Liver (tissue), 9 donors: ENCODE results near the gene CAMK1D. TPM values are rescaled to one million over a fixed set of nuclear protein-coding genes. Genes with fewer than 3 reads are reported as not detected.

Experiments used
- DNase-seq: peaks from one replicate; pipeline ENCODE4 v3.0.0-alpha.2; 2017; ENCODE audit warnings: low spot score
- H3K27ac ChIP-seq, 2 donors: one replicate each; pipeline ENCODE4 v1.7.0; 2013; ENCODE audit warnings: inconsistent platforms in 2 of 2, low read length in 2 of 2, control low read depth in 1 of 2, low read depth in 1 of 2, mild to moderate bottlenecking in 1 of 2
- H3K27me3 ChIP-seq, 4 donors: one replicate each; pipeline versions ENCODE4 v1.6.1 to v1.7.0; 2013; ENCODE audit warnings: low read length in 3 of 4, inconsistent platforms in 1 of 4, mild to moderate bottlenecking in 1 of 4, moderate library complexity in 1 of 4; ENCODE audit not compliant: control insufficient read depth in 4 of 4, insufficient read depth in 4 of 4
- H3K36me3 ChIP-seq, 4 donors: one replicate each; pipeline versions ENCODE4 v1.6.1 to v1.7.0; 2013; ENCODE audit warnings: low read length in 3 of 4, mild to moderate bottlenecking in 3 of 4, low read depth in 1 of 4, moderate library complexity in 1 of 4; ENCODE audit not compliant: control insufficient read depth in 4 of 4, insufficient read depth in 3 of 4
- H3K4me1 ChIP-seq, 4 donors: one replicate each; pipeline versions ENCODE4 v1.6.1 to v1.7.0; 2013; ENCODE audit warnings: low read length in 3 of 4, mild to moderate bottlenecking in 3 of 4, moderate library complexity in 1 of 4; ENCODE audit not compliant: control insufficient read depth in 4 of 4, insufficient read depth in 4 of 4
- H3K4me3 ChIP-seq, 3 donors: one replicate each; pipeline versions ENCODE4 v1.6.1 to v1.7.0; 2013; ENCODE audit warnings: low read length in 3 of 3, control low read depth in 1 of 3, low read depth in 1 of 3, mild to moderate bottlenecking in 1 of 3
- H3K9ac ChIP-seq, 2 donors: one replicate each; pipeline ENCODE4 v1.7.0; 2013; ENCODE audit warnings: low read length in 2 of 2, mild to moderate bottlenecking in 2 of 2, moderate library complexity in 2 of 2, control low read depth in 1 of 2, low read depth in 1 of 2
- H3K9me3 ChIP-seq, 4 donors: one replicate each; pipeline versions ENCODE4 v1.6.1 to v1.7.0; 2013; ENCODE audit warnings: low read length in 3 of 4; ENCODE audit not compliant: control insufficient read depth in 4 of 4
- ATF3 ChIP-seq: IDR thresholded peaks from 2 replicates; pipeline ENCODE4 v1.6.1; 2016; ENCODE audit warnings: antibody characterized with exemption
- EGR1 ChIP-seq, 2 donors: IDR thresholded peaks; 2 replicates each; pipeline ENCODE4 v1.6.1; 2016 to 2018; ENCODE audit warnings: antibody characterized with exemption in 2 of 2, low read depth in 2 of 2
- FOXA1 ChIP-seq: IDR thresholded peaks from 2 replicates; pipeline ENCODE4 v1.6.1; 2016; ENCODE audit warnings: antibody characterized with exemption
- FOXA2 ChIP-seq: IDR thresholded peaks from 2 replicates; pipeline ENCODE4 v1.6.1; 2016; ENCODE audit warnings: antibody characterized with exemption
- GABPA ChIP-seq, 2 donors: IDR thresholded peaks in 1 of 2; conservative IDR thresholded peaks in 1 of 2; 2 replicates each; pipeline ENCODE4 v1.6.1; 2016; ENCODE audit warnings: antibody characterized with exemption in 2 of 2, mild to moderate bottlenecking in 1 of 2, moderate library complexity in 1 of 2
- HNF4A ChIP-seq, 2 donors: conservative IDR thresholded peaks; 2 replicates each; pipeline ENCODE4 v1.6.1; 2016; ENCODE audit warnings: antibody characterized with exemption in 2 of 2, mild to moderate bottlenecking in 2 of 2
- HNF4G ChIP-seq: IDR thresholded peaks from 2 replicates; pipeline ENCODE4 v1.6.1; 2016; ENCODE audit warnings: antibody characterized with exemption
- JUND ChIP-seq, 2 donors: IDR thresholded peaks; 2 replicates each; pipeline ENCODE4 v1.6.1; 2016; ENCODE audit warnings: antibody characterized with exemption in 2 of 2
- MAX ChIP-seq: IDR thresholded peaks from 2 replicates; pipeline ENCODE4 v1.6.1; 2016; ENCODE audit warnings: antibody characterized with exemption
- NR2F2 ChIP-seq: IDR thresholded peaks from 2 replicates; pipeline ENCODE4 v1.6.1; 2016; ENCODE audit warnings: antibody characterized with exemption
- RAD21 ChIP-seq, 2 donors: IDR thresholded peaks; 2 replicates each; pipeline ENCODE4 v1.6.1; 2016; ENCODE audit warnings: antibody characterized with exemption in 2 of 2, mild to moderate bottlenecking in 2 of 2
- REST ChIP-seq: IDR thresholded peaks from 2 replicates; pipeline ENCODE4 v1.6.1; 2016; ENCODE audit warnings: antibody characterized with exemption, mild to moderate bottlenecking
- RXRA ChIP-seq, 2 donors: IDR thresholded peaks; 2 replicates each; pipeline ENCODE4 v1.6.1; 2017 to 2018; ENCODE audit warnings: antibody characterized with exemption in 2 of 2, mild to moderate bottlenecking in 1 of 2
- TAF1 ChIP-seq: conservative IDR thresholded peaks from 2 replicates; pipeline ENCODE4 v1.6.1; 2016; ENCODE audit warnings: antibody characterized with exemption, mild to moderate bottlenecking
- YY1 ChIP-seq: IDR thresholded peaks from 2 replicates; pipeline ENCODE4 v1.6.1; 2016; ENCODE audit warnings: antibody characterized with exemption, mild to moderate bottlenecking
- ZBTB33 ChIP-seq: IDR thresholded peaks from 2 replicates; pipeline ENCODE4 v1.6.1; 2016; ENCODE audit warnings: antibody characterized with exemption
- WGBS: extraction: QIAGEN DNeasy Blood & Tissue Kit; methylation state at CpG from one replicate; pipeline ENCODE4 v1.1.7; 2013; 5-methylcytosine and 5-hydroxymethylcytosine counted together
- polyA plus RNA-seq, 2 donors: library from polyadenylated mRNA; stranded (reverse) in 1 of 2; unstranded in 1 of 2; fragments of 200-250 nt in 1 of 2; fragments of >200 nt in 1 of 2; fragmentation: Nextera tagmentation in 1 of 2; extraction: Ambion mirVana in 1 of 2; gene quantifications; one replicate each; pipeline versions ENCODE4 v1.2.1 to v1.2.3, GENCODE V29; 2013 to 2015
- total RNA-seq, 2 donors: library from RNA; depleted of rRNA; stranded (reverse); fragments of >200 nt; gene quantifications; one replicate each; pipeline ENCODE4 v1.2.3, GENCODE V29; 2014
- TF ChIP-seq, protein P1 (sequence below): fragments of 150-350 bp; IDR thresholded peaks from 2 replicates; pipeline ENCODE4 v1.5.1; 2017; ENCODE audit warnings: improper control_type of control experiment, low read depth, low read length; ENCODE audit not compliant: missing input control
- donor health status: healthy.
- donor health status: healthy.
- donor health status: healthy.
- donor health status: healthy.
- donor health status: healthy.

The CAMK1D gene
- total and polyA plus RNA-seq, 4 donors = 2.7 to 10.1 (median 4.2) TPM

DNA sequence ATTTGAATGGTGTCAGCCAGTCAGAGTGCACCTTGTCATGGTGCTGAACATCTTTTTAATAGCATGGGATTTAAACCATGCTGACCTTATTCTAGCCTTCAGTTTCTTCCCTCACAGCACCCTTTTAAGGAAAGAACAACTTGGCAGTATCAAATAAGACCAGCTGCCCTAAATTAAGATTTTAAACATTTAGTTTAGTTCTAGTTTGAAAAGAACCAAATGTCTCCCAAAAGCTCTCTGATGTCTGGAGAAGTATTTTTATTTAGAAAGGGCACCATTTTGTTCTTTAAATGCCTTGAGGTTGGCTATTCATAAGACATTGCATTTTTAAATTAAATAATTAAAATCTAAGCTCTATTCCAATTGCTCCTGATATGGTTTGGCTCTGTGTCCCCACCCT is 531.1 kb downstream of the CAMK1D start:
- Histone ChIP-seq H3K4me3 (no peak overlapping the region), H3K4me1 (peaks cover 0 to 3% (median 2%) of the 10 kb centered on the region in 4 donors), H3K9ac (no peak overlapping the region), H3K27me3 (no peaks in the 10 kb centered on the region), H3K36me3 (no peaks in the 10 kb centered on the region), H3K9me3 (no peaks in the 10 kb centered on the region), H3K27ac (no peak overlapping the region)
- DNase-seq = no peak
- TF ChIP-seq JUND (IDR thresholded peaks at IDR 0.05) = no peak
- no peak for TF ChIP-seq ATF3
- no peak for TF ChIP-seq FOXA1
- TF ChIP-seq TAF1 = no peak
- TF ChIP-seq NR2F2 = no peak
- no peak for TF ChIP-seq GABPA (IDR thresholded peaks at IDR 0.05 in 1 of 2, conservative IDR thresholded peaks at IDR 0.05 in 1 of 2)
- no peak for TF ChIP-seq FOXA2
- no peak for TF ChIP-seq HNF4A (conservative IDR thresholded peaks at IDR 0.05)
- no peak for TF ChIP-seq YY1
- TF ChIP-seq MAX = no peak
- TF ChIP-seq RAD21 (IDR thresholded peaks at IDR 0.05) = no peak
- TF ChIP-seq, protein P1, sequence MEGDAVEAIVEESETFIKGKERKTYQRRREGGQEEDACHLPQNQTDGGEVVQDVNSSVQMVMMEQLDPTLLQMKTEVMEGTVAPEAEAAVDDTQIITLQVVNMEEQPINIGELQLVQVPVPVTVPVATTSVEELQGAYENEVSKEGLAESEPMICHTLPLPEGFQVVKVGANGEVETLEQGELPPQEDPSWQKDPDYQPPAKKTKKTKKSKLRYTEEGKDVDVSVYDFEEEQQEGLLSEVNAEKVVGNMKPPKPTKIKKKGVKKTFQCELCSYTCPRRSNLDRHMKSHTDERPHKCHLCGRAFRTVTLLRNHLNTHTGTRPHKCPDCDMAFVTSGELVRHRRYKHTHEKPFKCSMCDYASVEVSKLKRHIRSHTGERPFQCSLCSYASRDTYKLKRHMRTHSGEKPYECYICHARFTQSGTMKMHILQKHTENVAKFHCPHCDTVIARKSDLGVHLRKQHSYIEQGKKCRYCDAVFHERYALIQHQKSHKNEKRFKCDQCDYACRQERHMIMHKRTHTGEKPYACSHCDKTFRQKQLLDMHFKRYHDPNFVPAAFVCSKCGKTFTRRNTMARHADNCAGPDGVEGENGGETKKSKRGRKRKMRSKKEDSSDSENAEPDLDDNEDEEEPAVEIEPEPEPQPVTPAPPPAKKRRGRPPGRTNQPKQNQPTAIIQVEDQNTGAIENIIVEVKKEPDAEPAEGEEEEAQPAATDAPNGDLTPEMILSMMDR = no peak
- TF ChIP-seq EGR1 (IDR thresholded peaks at IDR 0.05; ENCODE audit: low read depth in 2 of 2) = no peak
- TF ChIP-seq ZBTB33 = no peak

GRCh38 chr10:12884851-12885250 is 535.5 kb downstream of the CAMK1D start:
- 90% methylated on average over 6 of the region's 6 CpGs for WGBS
- DNase-seq = no peak
- Histone ChIP-seq H3K9me3 (no peaks in the 10 kb centered on the region), H3K27ac (no peak overlapping the region), H3K36me3 (no peaks in the 10 kb centered on the region), H3K4me3 (no peak overlapping the region), H3K4me1 (no peaks in the 10 kb centered on the region), H3K27me3 (no peaks in the 10 kb centered on the region), H3K9ac (no peak overlapping the region)
- TF ChIP-seq, protein P1 = no peak
- no peak for TF ChIP-seq ZBTB33
- TF ChIP-seq YY1 = no peak
- no peak for TF ChIP-seq TAF1
- no peak for TF ChIP-seq HNF4G
- no peak for TF ChIP-seq RAD21 (IDR thresholded peaks at IDR 0.05)
- TF ChIP-seq ATF3 = no peak
- TF ChIP-seq RXRA (IDR thresholded peaks at IDR 0.05) = no peak
- no peak for TF ChIP-seq REST
